ENCODE results near the gene LIN28B. TPM values are rescaled to one million over a fixed set of nuclear protein-coding genes. Genes with fewer than 3 reads are reported as not detected.
A peak's percentile ranks its signal among the peaks of the same experiment; 100 is the strongest.
"Not testable (repeated sequence)": the region's sequence is repeated elsewhere in the genome, so short reads cannot be mapped to it uniquely, and the experiment has no call there.

The LIN28B gene
- total RNA-seq, 1 experiment from 2014 or later: 21.6 TPM

- peak; percentile 77 for DNase-seq (ENCODE audit: low spot score)
- Histone ChIP-seq H3K9me3 (ENCODE audit: low read depth, low read length, poor library complexity, severe bottlenecking) (no peaks in the 10 kb centered on the region), H3K4me3 (ENCODE audit: low read depth, low read length, poor library complexity, severe bottlenecking) (no peak overlapping the region), H3K27ac (ENCODE audit: low read depth, low read length, poor library complexity, severe bottlenecking) (no peak overlapping the region), H3K36me3 (ENCODE audit: insufficient read depth, low read length, poor library complexity, severe bottlenecking) (no peaks in the 10 kb centered on the region), H3K4me1 (ENCODE audit: insufficient read depth, low read length, poor library complexity, severe bottlenecking) (peaks cover 9% of the 10 kb centered on the region), H3K27me3 (replicated peaks; ENCODE audit: insufficient read depth, low read depth, low read length, poor library complexity) (no peaks in the 10 kb centered on the region)
- POLR2A ChIA-PET (ENCODE audit: low non-redundant PET): no interaction called here
- intact Hi-C loops (cut with micrococcal nuclease; ENCODE audit: unreplicated experiment): loop anchor here (1.0 to 5.0 kb wide), 4 partner anchors 81 to 395 kb away; no protein-coding TSS in a partner anchor
- CTCF ChIA-PET: interaction anchor here (0.6 to 1.3 kb wide), 6 partner anchors 9 to 345 kb away, joined by 3 read pairs; partner anchors contain the start of gene PREP
- no peak for TF ChIP-seq EZH2 (IDR thresholded peaks at IDR 0.05; ENCODE audit: borderline replicate concordance, low read depth, low read length, poor library complexity, severe bottlenecking)
- peak; percentile 73 for TF ChIP-seq CTCF (conservative IDR thresholded peaks at IDR 0.05; ENCODE audit: low read depth, low read length)
- no TSS peak for BruUV-seq (replicated peaks)
Measured at GRCh38 chr6:105077596-105078385, 120.9 kb downstream of the LIN28B start.

- DNase-seq (ENCODE audit: low spot score): no peak
- ChIA-PET CTCF (interaction anchor here (0.6 to 1.3 kb wide), 3 partner anchors 81 to 344 kb away, joined by 3 read pairs; partner anchors contain the start of gene PREP), POLR2A (ENCODE audit: low non-redundant PET) (no interaction called here)
- Histone ChIP-seq H3K27ac (ENCODE audit: low read depth, low read length, poor library complexity, severe bottlenecking) (no peak overlapping the region), H3K4me1 (ENCODE audit: insufficient read depth, low read length, poor library complexity, severe bottlenecking) (peaks cover 8% of the 10 kb centered on the region), H3K27me3 (replicated peaks; ENCODE audit: insufficient read depth, low read depth, low read length, poor library complexity) (no peaks in the 10 kb centered on the region), H3K4me3 (ENCODE audit: low read depth, low read length, poor library complexity, severe bottlenecking) (no peak overlapping the region), H3K9me3 (ENCODE audit: low read depth, low read length, poor library complexity, severe bottlenecking) (no peaks in the 10 kb centered on the region), H3K36me3 (ENCODE audit: insufficient read depth, low read length, poor library complexity, severe bottlenecking) (no peaks in the 10 kb centered on the region)
- intact Hi-C loops (cut with micrococcal nuclease; ENCODE audit: unreplicated experiment): loop anchor here (1.0 to 5.0 kb wide), 4 partner anchors 82 to 396 kb away; no protein-coding TSS in a partner anchor
- BruUV-seq (replicated peaks): no TSS peak
- TF ChIP-seq CTCF (conservative IDR thresholded peaks at IDR 0.05; ENCODE audit: low read depth, low read length) (no peak), EZH2 (IDR thresholded peaks at IDR 0.05; ENCODE audit: borderline replicate concordance, low read depth, low read length, poor library complexity, severe bottlenecking) (no peak)
Measured at GRCh38 chr6:105078386-105078708, 121.4 kb downstream of the LIN28B start.

GRCh38 chr6:105080279-105080678 lies 123.4 kb downstream of the LIN28B start:
- H3K36me3 ChIP-seq (ENCODE audit: insufficient read depth, low read length, poor library complexity, severe bottlenecking): no peaks in the 10 kb centered on the region
- ChIA-PET POLR2A (ENCODE audit: low non-redundant PET) (no interaction called here), CTCF (no interaction called here)
- no peaks in the 10 kb centered on the region for H3K9me3 ChIP-seq (ENCODE audit: low read depth, low read length, poor library complexity, severe bottlenecking)
- TF ChIP-seq CTCF (conservative IDR thresholded peaks at IDR 0.05; ENCODE audit: low read depth, low read length) (no peak), EZH2 (IDR thresholded peaks at IDR 0.05; ENCODE audit: borderline replicate concordance, low read depth, low read length, poor library complexity, severe bottlenecking) (no peak)
- no peak for DNase-seq (ENCODE audit: low spot score)
- no peak overlapping the region for H3K4me3 ChIP-seq (ENCODE audit: low read depth, low read length, poor library complexity, severe bottlenecking)
- H3K27ac ChIP-seq (ENCODE audit: low read depth, low read length, poor library complexity, severe bottlenecking): no peak overlapping the region
- no peaks in the 10 kb centered on the region for H3K27me3 ChIP-seq (replicated peaks; ENCODE audit: insufficient read depth, low read depth, low read length, poor library complexity)
- intact Hi-C loops (cut with micrococcal nuclease; ENCODE audit: unreplicated experiment): no loop called here
- BruUV-seq (replicated peaks): no TSS peak
- H3K4me1 ChIP-seq (ENCODE audit: insufficient read depth, low read length, poor library complexity, severe bottlenecking): peaks cover 8% of the 10 kb centered on the region

- H3K4me1 ChIP-seq (ENCODE audit: insufficient read depth, low read length, poor library complexity, severe bottlenecking); intact Hi-C loops (cut with micrococcal nuclease; ENCODE audit: unreplicated experiment); H3K27ac ChIP-seq (ENCODE audit: low read depth, low read length, poor library complexity, severe bottlenecking); H3K27me3 ChIP-seq (replicated peaks; ENCODE audit: insufficient read depth, low read depth, low read length, poor library complexity); DNase-seq (ENCODE audit: low spot score); BruUV-seq (replicated peaks); H3K36me3 ChIP-seq (ENCODE audit: insufficient read depth, low read length, poor library complexity, severe bottlenecking); H3K9me3 ChIP-seq (ENCODE audit: low read depth, low read length, poor library complexity, severe bottlenecking); CTCF ChIA-PET; H3K4me3 ChIP-seq (ENCODE audit: low read depth, low read length, poor library complexity, severe bottlenecking); POLR2A ChIA-PET (ENCODE audit: low non-redundant PET): not testable (repeated sequence)
Measured at GRCh38 chr6:105081662-105082061, 124.8 kb downstream of the LIN28B start.
